Fibroblast of the aortic adventitia (primary cell): ENCODE measurements around the gene DSG3. TPM values are rescaled to one million over a fixed set of nuclear protein-coding genes. Genes with fewer than 3 reads are reported as not detected.

Source experiments
- DNase-seq: peaks from one replicate; pipeline ENCODE4 v3.0.0-alpha.2; 2010; ENCODE audit warnings: low read depth
- H3K4me3 ChIP-seq: 2 replicates; pipeline ENCODE4 v1.5.1; 2011; ENCODE audit warnings: low read depth, mild to moderate bottlenecking, control low read depth, low read length, moderate library complexity
- total RNA-seq: library from RNA; depleted of rRNA; stranded (reverse); fragments of >200 nt; gene quantifications from 2 replicates; pipeline ENCODE4 v1.2.3, GENCODE V29; 2012; ENCODE audit warnings: low replicate concordance
- TF ChIP-seq, protein P1 (sequence below): IDR thresholded peaks from 2 replicates; pipeline ENCODE4 v1.5.1; 2011; ENCODE audit warnings: mild to moderate bottlenecking, low read length, control low read depth, inconsistent platforms; ENCODE audit not compliant: insufficient read depth

Gene DSG3
- total RNA-seq, 1 donor = not detected

GRCh38 chr18:31419457-31419932 lies 28.0 kb upstream of the DSG3 start:
- TF ChIP-seq, protein P1, sequence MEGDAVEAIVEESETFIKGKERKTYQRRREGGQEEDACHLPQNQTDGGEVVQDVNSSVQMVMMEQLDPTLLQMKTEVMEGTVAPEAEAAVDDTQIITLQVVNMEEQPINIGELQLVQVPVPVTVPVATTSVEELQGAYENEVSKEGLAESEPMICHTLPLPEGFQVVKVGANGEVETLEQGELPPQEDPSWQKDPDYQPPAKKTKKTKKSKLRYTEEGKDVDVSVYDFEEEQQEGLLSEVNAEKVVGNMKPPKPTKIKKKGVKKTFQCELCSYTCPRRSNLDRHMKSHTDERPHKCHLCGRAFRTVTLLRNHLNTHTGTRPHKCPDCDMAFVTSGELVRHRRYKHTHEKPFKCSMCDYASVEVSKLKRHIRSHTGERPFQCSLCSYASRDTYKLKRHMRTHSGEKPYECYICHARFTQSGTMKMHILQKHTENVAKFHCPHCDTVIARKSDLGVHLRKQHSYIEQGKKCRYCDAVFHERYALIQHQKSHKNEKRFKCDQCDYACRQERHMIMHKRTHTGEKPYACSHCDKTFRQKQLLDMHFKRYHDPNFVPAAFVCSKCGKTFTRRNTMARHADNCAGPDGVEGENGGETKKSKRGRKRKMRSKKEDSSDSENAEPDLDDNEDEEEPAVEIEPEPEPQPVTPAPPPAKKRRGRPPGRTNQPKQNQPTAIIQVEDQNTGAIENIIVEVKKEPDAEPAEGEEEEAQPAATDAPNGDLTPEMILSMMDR = no peak
- H3K4me3 ChIP-seq = no peak overlapping the region
- DNase-seq = no peak

DNA sequence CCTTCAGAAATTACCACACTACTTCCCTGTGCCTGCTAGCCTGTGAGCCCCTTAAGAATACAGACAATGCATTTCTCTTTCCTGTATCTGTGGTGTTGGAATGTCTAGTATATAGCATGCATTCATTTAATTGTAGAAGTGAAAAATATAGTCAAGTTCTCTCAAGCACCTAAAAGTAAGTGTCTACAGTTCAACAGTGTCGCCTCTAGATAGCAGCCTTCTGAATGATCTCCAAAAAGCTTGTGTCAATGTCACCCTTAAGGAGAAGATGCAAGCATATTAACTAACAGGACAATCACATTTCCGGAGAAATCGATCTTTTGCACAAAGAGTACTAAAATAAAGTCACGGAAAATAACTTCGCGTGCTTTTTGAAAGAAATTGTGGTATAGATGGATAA lies 27.5 kb upstream of the DSG3 start:
- no peak overlapping the region for H3K4me3 ChIP-seq
- no peak for DNase-seq
- TF ChIP-seq, protein P1 = no peak

GRCh38 chr18:31420524-31420923 lies 27.0 kb upstream of the DSG3 start:
- TF ChIP-seq, protein P1 = no peak
- H3K4me3 ChIP-seq = no peak overlapping the region
- DNase-seq = no peak

- DNase-seq = peak; percentile 12
- no peak overlapping the region for H3K4me3 ChIP-seq
- TF ChIP-seq, protein P1 = peak; percentile 54
These were observed 23.1 kb upstream of the DSG3 start for GRCh38 chr18:31424383-31424988.

- TF ChIP-seq, protein P1 = no peak
- H3K4me3 ChIP-seq = no peak overlapping the region
- no peak for DNase-seq
These were observed 21.5 kb upstream of the DSG3 start for GRCh38 chr18:31426021-31426420.

GRCh38 chr18:31426871-31427406 lies 20.6 kb upstream of the DSG3 start:
- DNase-seq = no peak
- no peak overlapping the region for H3K4me3 ChIP-seq

More at GRCh38 chr18:31426871-31427406, 20.6 kb upstream of the DSG3 start:
- TF ChIP-seq, protein P1 = no peak
